DMS53 treated with DMSO at 0.1 percent for 48 hours (cell line): ENCODE results near the gene OCSTAMP.
A peak's percentile ranks its signal among the peaks of the same experiment; 100 is the strongest.

Experiments used
- DNase-seq: peaks from one replicate; lab custom pipeline; 2025; ENCODE audit not compliant: unreplicated experiment; lab: John Stamatoyannopoulos, UW

Gene OCSTAMP

GRCh38 chr20:46520976-46521579 is 29.4 kb downstream of the OCSTAMP start:
- DNase-seq, result peak; percentile 74

- no peak for DNase-seq
These were observed 29.9 kb downstream of the OCSTAMP start for GRCh38 chr20:46520540-46520939.

GRCh38 chr20:46519471-46520068 is 30.9 kb downstream of the OCSTAMP start:
- no peak for DNase-seq

- peak; percentile 85 for DNase-seq
These were observed 37.3 kb downstream of the OCSTAMP start, which contains the start of gene ZNF334 for GRCh38 chr20:46512943-46513844. ZNF334 (minus strand) TSS chr20:46513559; CDS start chr20:46512102, 1,457 bp downstream.

GRCh38 chr20:46509523-46509922 is 40.9 kb downstream of the OCSTAMP start:
- no peak for DNase-seq

- no peak for DNase-seq
These were observed 42.6 kb downstream of the OCSTAMP start for GRCh38 chr20:46507760-46508407.

- no peak for DNase-seq
These were observed 44.9 kb downstream of the OCSTAMP start for GRCh38 chr20:46505506-46505905.

- no peak for DNase-seq
These were observed 48.5 kb downstream of the OCSTAMP start for GRCh38 chr20:46501961-46502360.

GRCh38 chr20:46501337-46501942 is 49.0 kb downstream of the OCSTAMP start:
- DNase-seq, result no peak

- no peak for DNase-seq
These were observed 56.4 kb downstream of the OCSTAMP start for GRCh38 chr20:46494077-46494476.

GRCh38 chr20:46491354-46491753 is 59.1 kb downstream of the OCSTAMP start:
- no peak for DNase-seq
